ENCODE results near the gene BARHL1. TPM values are rescaled to one million over a fixed set of nuclear protein-coding genes. Genes with fewer than 3 reads are reported as not detected.

Gene BARHL1
- total RNA-seq, 2 donors from 2014 or later: not detected

- Histone ChIP-seq H3K9me3 (no peaks in the 10 kb centered on the region), H3K27me3 (replicated peaks; ENCODE audit: insufficient read depth) (no peaks in the 10 kb centered on the region), H3K36me3 (no peaks in the 10 kb centered on the region), H3K27ac (no peak overlapping the region), H3K4me1 (replicated peaks) (no peaks in the 10 kb centered on the region), H3K4me3 (no peak overlapping the region)
- DNase-seq (ENCODE audit: low spot score): no peak
- WGBS: 73% methylated on average over 11 of the region's 11 CpGs
- no peak for TF ChIP-seq POLR2A (IDR thresholded peaks at IDR 0.05)
- TF ChIP-seq CTCF (IDR thresholded peaks at IDR 0.05): no peak
- TF ChIP-seq POLR2AphosphoS5 (IDR thresholded peaks at IDR 0.05): no peak
- intact Hi-C loops (cut with DNase I): no loop called here
Measured at GRCh38 chr9:132627594-132627993, 45.2 kb downstream of the BARHL1 start.

GRCh38 chr9:132628746-132629145 is 46.3 kb downstream of the BARHL1 start:
- Histone ChIP-seq H3K27me3 (replicated peaks; ENCODE audit: insufficient read depth) (no peaks in the 10 kb centered on the region), H3K27ac (no peak overlapping the region), H3K36me3 (no peaks in the 10 kb centered on the region), H3K4me1 (replicated peaks) (no peaks in the 10 kb centered on the region), H3K9me3 (no peaks in the 10 kb centered on the region), H3K4me3 (no peak overlapping the region)
- intact Hi-C loops (cut with DNase I): no loop called here
- no peak for DNase-seq (ENCODE audit: low spot score)
- no peak for TF ChIP-seq POLR2AphosphoS5 (IDR thresholded peaks at IDR 0.05)
- TF ChIP-seq CTCF (IDR thresholded peaks at IDR 0.05): no peak
- no peak for TF ChIP-seq POLR2A (IDR thresholded peaks at IDR 0.05)
- WGBS: 91% methylated on average over 8 of the region's 8 CpGs

- Histone ChIP-seq H3K4me1 (replicated peaks) (no peaks in the 10 kb centered on the region), H3K27me3 (replicated peaks; ENCODE audit: insufficient read depth) (no peaks in the 10 kb centered on the region), H3K9me3 (no peaks in the 10 kb centered on the region), H3K27ac (no peak overlapping the region), H3K4me3 (no peak overlapping the region), H3K36me3 (no peaks in the 10 kb centered on the region)
- TF ChIP-seq POLR2A (IDR thresholded peaks at IDR 0.05) (no peak), POLR2AphosphoS5 (IDR thresholded peaks at IDR 0.05) (no peak), CTCF (IDR thresholded peaks at IDR 0.05) (no peak)
- WGBS: 88% methylated on average over 9 of the region's 9 CpGs
- intact Hi-C loops (cut with DNase I): no loop called here
- DNase-seq (ENCODE audit: low spot score): no peak
Measured at GRCh38 chr9:132630116-132630515, 47.7 kb downstream of the BARHL1 start.

- TF ChIP-seq CTCF (IDR thresholded peaks at IDR 0.05) (no peak), POLR2A (IDR thresholded peaks at IDR 0.05) (no peak), POLR2AphosphoS5 (IDR thresholded peaks at IDR 0.05) (no peak)
- no peaks in the 10 kb centered on the region for H3K27me3 ChIP-seq (replicated peaks; ENCODE audit: insufficient read depth)
- H3K9me3 ChIP-seq: no peaks in the 10 kb centered on the region
- no peak overlapping the region for H3K4me3 ChIP-seq
- WGBS: 46% methylated on average over 3 of the region's 3 CpGs
- intact Hi-C loops (cut with DNase I): no loop called here
- no peak overlapping the region for H3K27ac ChIP-seq
- no peaks in the 10 kb centered on the region for H3K36me3 ChIP-seq
- no peak for DNase-seq (ENCODE audit: low spot score)
- no peaks in the 10 kb centered on the region for H3K4me1 ChIP-seq (replicated peaks)
Measured at GRCh38 chr9:132630811-132631210, 48.4 kb downstream of the BARHL1 start.

- Histone ChIP-seq H3K9me3 (no peaks in the 10 kb centered on the region), H3K4me3 (no peak overlapping the region), H3K36me3 (no peaks in the 10 kb centered on the region), H3K27ac (no peak overlapping the region), H3K4me1 (replicated peaks) (peaks cover under 1% of the 10 kb centered on the region), H3K27me3 (replicated peaks; ENCODE audit: insufficient read depth) (no peaks in the 10 kb centered on the region)
- no peak for TF ChIP-seq POLR2AphosphoS5 (IDR thresholded peaks at IDR 0.05)
- TF ChIP-seq CTCF (IDR thresholded peaks at IDR 0.05): no peak
- no peak for TF ChIP-seq POLR2A (IDR thresholded peaks at IDR 0.05)
- no peak for DNase-seq (ENCODE audit: low spot score)
- intact Hi-C loops (cut with DNase I): no loop called here
- 72% methylated on average over 5 of the region's 5 CpGs for whole genome bisulfite sequencing
Measured at GRCh38 chr9:132631280-132631679, 48.9 kb downstream of the BARHL1 start.

Measured in prostate gland (tissue), 2 donors.